NCI-H2227 treated with DMSO at 0.1 percent for 48 hours (cell line): Measurements from ENCODE around the gene INTS15.

ENCODE experiments used
- DNase-seq: peaks from one replicate; lab custom pipeline; 2025; lab: John Stamatoyannopoulos, UW

INTS15 gene

DNA sequence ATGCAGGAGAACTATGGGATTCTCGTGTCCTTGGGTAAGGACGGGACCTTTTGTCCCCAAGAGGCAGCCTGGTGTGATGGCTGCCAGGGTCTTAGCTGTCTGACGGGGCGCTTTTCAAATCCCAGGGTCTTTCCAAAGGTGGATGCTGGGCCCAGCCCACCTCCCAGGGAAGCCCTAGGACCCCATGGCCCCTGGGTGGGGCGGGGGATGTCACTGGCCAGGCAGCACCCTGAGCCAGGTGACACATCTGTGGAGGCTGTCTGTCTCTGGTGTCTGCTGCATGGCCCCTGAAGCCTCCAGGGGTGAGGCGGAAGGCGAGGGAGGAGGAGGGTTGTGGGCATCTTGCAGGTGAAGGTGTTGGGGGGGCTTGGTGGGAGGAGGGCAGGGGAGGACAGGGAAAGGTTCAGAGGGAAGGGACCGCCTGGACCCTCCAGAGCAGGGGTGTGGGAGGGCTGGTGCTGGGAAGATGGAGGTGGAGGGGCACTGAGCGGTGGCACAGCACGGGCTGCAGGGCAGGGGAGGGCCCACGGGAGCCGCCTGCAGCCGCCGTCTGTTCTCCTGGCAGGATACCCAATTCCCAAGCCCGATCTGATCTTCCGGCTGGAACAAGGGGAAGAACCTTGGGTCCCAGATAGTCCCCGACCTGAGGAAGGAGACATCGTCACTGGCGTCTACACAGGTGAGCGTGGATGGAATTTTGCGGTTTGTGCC, 54.2 kb downstream of the INTS15 start:
- DNase-seq = no peak

DNA sequence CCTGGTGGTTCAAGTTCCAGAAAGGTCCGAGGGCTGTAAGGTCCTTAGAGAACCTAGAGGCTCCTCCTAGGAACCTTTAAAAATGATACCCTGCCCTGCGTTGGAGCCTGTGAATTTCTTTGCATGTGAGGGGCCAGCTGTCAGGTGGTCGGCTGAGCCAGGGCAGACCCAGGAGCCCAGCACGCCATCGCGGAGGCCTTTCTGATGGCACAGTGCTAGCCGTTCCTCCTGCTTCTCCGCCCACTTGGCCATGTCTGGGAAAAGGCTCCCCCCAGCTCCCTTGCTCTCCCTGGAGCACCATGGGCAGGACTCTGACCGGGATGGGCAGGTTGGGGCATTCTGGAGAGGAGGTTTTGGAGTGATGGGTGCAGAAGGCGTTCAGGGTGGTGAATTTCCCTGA, 54.9 kb downstream of the INTS15 start:
- no peak for DNase-seq

- no peak for DNase-seq
These were observed 56.6 kb downstream of the INTS15 start for GRCh38 chr7:6646465-6646864.

- DNase-seq = no peak
These were observed 57.3 kb downstream of the INTS15 start for GRCh38 chr7:6647080-6647479.

GRCh38 chr7:6647541-6647940, 57.7 kb downstream of the INTS15 start:
- no peak for DNase-seq

GRCh38 chr7:6648066-6648814, 58.4 kb downstream of the INTS15 start:
- no peak for DNase-seq

- no peak for DNase-seq
These were observed 58.9 kb downstream of the INTS15 start for GRCh38 chr7:6648815-6649104.

GRCh38 chr7:6649241-6649961, 59.6 kb downstream of the INTS15 start:
- DNase-seq = no peak

GRCh38 chr7:6650086-6650485, 60.3 kb downstream of the INTS15 start:
- DNase-seq = no peak

GRCh38 chr7:6650521-6651011, 60.7 kb downstream of the INTS15 start:
- no peak for DNase-seq

DNA sequence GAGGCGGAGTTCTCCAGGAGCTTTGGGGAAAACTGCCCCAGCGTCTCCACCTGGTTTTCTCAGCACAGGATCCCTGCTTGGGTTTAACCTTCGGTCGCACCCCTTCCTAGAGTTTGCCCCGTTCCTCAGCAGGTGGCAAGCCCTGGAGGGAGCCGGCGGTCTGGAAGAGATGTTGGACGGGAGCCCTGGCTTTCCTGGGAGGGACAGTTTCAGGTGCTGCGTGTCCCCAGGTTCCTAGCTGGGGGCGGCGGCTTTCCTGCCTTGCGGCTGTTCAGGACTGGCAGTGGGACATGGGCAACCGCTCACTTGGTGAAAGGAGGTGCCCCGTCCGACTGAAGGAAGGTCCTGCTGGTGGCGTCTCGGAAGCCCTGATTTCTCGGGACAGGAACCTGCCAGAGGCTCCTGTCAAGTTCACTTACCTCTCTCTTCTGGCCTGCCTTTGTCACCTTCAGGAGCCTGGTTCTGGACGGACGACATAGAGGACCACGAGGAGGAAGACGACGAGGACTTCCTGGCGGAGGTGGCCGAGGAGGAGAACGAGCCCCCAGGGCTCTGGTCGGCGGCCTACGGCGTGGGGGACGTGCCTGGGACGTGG, 62.1 kb downstream of the INTS15 start:
- DNase-seq = no peak

GRCh38 chr7:6652446-6653011, 62.7 kb downstream of the INTS15 start:
- DNase-seq = no peak

DNA sequence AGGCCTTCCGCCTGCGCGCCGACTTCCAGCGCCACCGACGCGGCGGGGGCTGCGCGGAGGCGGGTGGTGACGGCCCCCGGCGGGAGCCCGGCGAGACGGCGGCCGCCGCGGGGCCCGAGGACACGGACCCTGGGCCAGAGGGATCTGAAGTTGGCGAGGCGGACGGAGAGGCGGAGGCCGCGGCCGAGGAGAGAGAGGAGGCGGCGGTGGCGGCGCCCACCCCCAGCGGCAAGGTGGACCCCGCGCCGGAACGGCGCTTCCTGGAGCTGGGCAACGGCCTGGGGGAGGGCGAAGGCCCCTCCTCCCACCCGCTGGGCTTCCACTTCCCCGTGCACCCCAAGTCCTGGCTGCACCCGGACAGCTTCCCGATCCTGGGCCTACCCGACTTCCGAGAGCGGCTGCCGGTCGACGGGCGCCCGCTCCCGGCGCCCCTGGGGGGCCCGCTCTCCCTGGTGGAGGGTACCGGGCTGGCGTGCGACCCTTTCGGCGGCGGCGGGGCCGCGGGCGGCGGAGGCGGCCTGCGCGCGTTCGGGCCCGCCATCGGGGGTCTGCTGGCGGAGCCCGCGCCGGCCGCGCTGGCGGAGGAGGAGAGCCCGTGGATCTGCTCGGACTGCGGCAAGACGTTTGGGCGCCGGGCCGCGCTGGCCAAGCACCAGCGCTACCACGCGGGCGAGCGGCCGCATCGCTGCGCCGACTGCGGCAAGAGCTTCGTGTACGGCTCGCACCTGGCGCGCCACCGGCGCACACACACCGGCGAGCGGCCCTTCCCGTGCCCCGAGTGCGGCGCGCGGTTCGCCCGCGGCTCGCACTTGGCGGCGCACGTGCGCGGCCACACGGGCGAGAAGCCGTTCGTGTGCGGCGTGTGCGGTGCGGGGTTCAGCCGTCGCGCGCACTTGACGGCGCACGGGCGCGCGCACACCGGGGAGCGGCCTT, 63.5 kb downstream of the INTS15 start:
- no peak for DNase-seq

- DNase-seq = no peak
These were observed 64.5 kb downstream of the INTS15 start for GRCh38 chr7:6654113-6654841.

- DNase-seq = no peak
These were observed 65.2 kb downstream of the INTS15 start for GRCh38 chr7:6654842-6655610.

DNA sequence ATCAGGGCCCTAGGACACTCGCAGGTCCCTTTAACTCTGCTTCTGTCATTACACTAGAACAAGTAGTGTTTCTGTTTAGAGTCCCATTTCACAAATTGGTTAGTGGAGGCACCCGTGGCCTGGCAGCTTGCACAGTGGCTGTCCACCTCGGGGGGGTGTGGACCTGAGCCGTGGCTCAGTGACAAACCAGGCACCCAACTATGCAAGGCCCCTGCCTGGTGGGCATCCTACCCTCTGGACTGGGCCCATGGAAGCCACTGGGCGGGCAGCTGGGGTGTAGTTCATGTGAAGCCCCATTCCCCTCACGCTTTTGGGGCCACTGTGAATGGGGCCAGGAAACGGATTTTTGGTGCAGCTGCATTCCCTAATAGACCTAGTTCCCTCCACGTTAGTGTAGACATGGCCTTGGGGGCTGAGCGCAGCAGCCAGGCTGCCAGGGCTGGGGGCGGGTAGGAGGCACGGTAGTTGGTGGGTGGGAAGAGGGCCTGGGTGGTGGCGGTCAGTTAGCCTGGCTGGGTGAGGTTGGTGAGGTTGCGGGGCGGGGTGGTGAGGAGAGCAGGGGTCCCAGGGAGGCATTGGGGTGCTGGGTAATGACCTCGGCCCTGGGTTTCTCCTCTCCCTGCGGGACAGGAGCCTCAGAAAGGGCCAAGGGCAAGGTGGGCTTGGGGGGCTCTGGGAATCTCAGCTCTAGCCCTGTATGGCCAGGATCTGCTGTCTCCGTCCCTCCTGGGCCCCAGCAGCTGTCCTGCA, 66.0 kb downstream of the INTS15 start:
- DNase-seq = no peak

- DNase-seq = no peak
These were observed 66.6 kb downstream of the INTS15 start for GRCh38 chr7:6656413-6656812.
